Peyer's patch (tissue), 4 donors: ENCODE measurements around the gene SEMA5B.
A peak's percentile ranks its signal among the peaks of the same experiment; 100 is the strongest.

Experiments used
- CTCF ChIP-seq, 6 experiments: fragments of 450-650 bp in 4 of 6; fragments of 200-600 bp in 2 of 6; sonication (generic) in 1 of 6; IDR thresholded peaks; one replicate each; pipeline ENCODE4 v1.5.1; 2017 to 2019; ENCODE audit warnings: antibody characterized with exemption in 6 of 6, mild to moderate bottlenecking in 3 of 6, moderate library complexity in 1 of 6
- POLR2A ChIP-seq, 2 donors: fragments of 450-650 bp; IDR thresholded peaks; one replicate each; pipeline ENCODE4 v1.5.1; 2017; ENCODE audit warnings: antibody characterized with exemption in 2 of 2, mild to moderate bottlenecking in 2 of 2, moderate library complexity in 2 of 2

- TF ChIP-seq POLR2A (IDR thresholded peaks at IDR 0.05), result no peak
- peak in 2 of 6 experiments; percentile 39 to 49 for TF ChIP-seq CTCF (IDR thresholded peaks at IDR 0.05)
These were observed 146.9 kb downstream of the SEMA5B start for GRCh38 chr3:122880624-122881023.
